MM.1S (cell line): ENCODE data around the gene PSD.

Experiments used
- DNase-seq: peaks from one replicate; pipeline ENCODE4 v3.0.0-alpha.2; 2015
- H2AFZ ChIP-seq: fragments of 300-600 bp; sonication (generic); 2 replicates; pipeline ENCODE4 v1.6.0; 2016; ENCODE audit warnings: antibody characterized with exemption, low read length
- H3F3A ChIP-seq: fragments of 300-600 bp; sonication (generic); 2 replicates; pipeline ENCODE4 v1.6.1; 2016; ENCODE audit warnings: mild to moderate bottlenecking, antibody characterized with exemption, low read length, moderate library complexity, mixed read lengths; ENCODE audit not compliant: insufficient read depth
- H3K27ac ChIP-seq: fragments of 300-600 bp; sonication (generic); 2 replicates; pipeline ENCODE4 v1.5.1; 2016; ENCODE audit warnings: mild to moderate bottlenecking, low read length
- H3K27me3 ChIP-seq: fragments of 300-600 bp; sonication (generic); replicated peaks from 2 replicates; pipeline ENCODE4 v1.6.0; 2016; ENCODE audit warnings: low read length; ENCODE audit not compliant: insufficient read depth
- H3K36me3 ChIP-seq: fragments of 300-600 bp; sonication (generic); replicated peaks from 2 replicates; pipeline ENCODE4 v1.6.1; 2016; ENCODE audit warnings: mild to moderate bottlenecking, low read length, mixed read lengths; ENCODE audit not compliant: insufficient read depth
- H3K4me1 ChIP-seq: fragments of 300-600 bp; sonication (generic); 2 replicates; pipeline ENCODE4 v1.6.1; 2016; ENCODE audit warnings: low read length, mixed read lengths
- H3K4me2 ChIP-seq: fragments of 300-600 bp; sonication (generic); 2 replicates; pipeline ENCODE4 v1.6.0; 2016; ENCODE audit warnings: low read depth, low read length
- H3K4me3 ChIP-seq: fragments of 300-600 bp; sonication (generic); 2 replicates; pipeline ENCODE4 v1.5.1; 2016; ENCODE audit warnings: low read length, mixed read lengths
- H3K79me2 ChIP-seq: fragments of 300-600 bp; sonication (generic); 2 replicates; pipeline ENCODE4 v1.6.1; 2016; ENCODE audit warnings: mixed run types, low read length, mixed read lengths
- H3K9ac ChIP-seq: fragments of 300-600 bp; sonication (generic); 2 replicates; pipeline ENCODE4 v1.6.1; 2016; ENCODE audit warnings: low read length, mixed read lengths
- H3K9me2 ChIP-seq: fragments of 300-600 bp; sonication (generic); replicated peaks from 2 replicates; pipeline ENCODE4 v1.6.1; 2016; ENCODE audit warnings: mild to moderate bottlenecking, low read length, mixed read lengths; ENCODE audit not compliant: insufficient read depth
- H3K9me3 ChIP-seq: fragments of 300-600 bp; sonication (generic); replicated peaks from 2 replicates; pipeline ENCODE4 v1.6.1; 2016; ENCODE audit warnings: mild to moderate bottlenecking, low read length, mixed read lengths; ENCODE audit not compliant: insufficient read depth
- H4K20me1 ChIP-seq: fragments of 300-600 bp; sonication (generic); 2 replicates; pipeline ENCODE4 v1.6.1; 2016; ENCODE audit warnings: mild to moderate bottlenecking, low read length, moderate library complexity, mixed read lengths; ENCODE audit not compliant: insufficient read depth
- CTCF ChIP-seq: fragments of 300-600 bp; sonication (generic); IDR thresholded peaks from 2 replicates; pipeline ENCODE4 v1.5.1; 2016; ENCODE audit warnings: antibody characterized with exemption, low read length, mixed read lengths
- EZH2 ChIP-seq: fragments of 300-600 bp; sonication (generic); optimal IDR thresholded peaks from 2 replicates; pipeline ENCODE3; 2017; ENCODE audit warnings: low read depth, mild to moderate bottlenecking, antibody characterized with exemption, low read length, mixed read lengths
- EZH2phosphoT487 ChIP-seq: fragments of 300-600 bp; sonication (generic); IDR thresholded peaks from 2 replicates; pipeline ENCODE4 v1.6.1; 2018; ENCODE audit warnings: antibody characterized with exemption, low read length

PSD gene

GRCh38 chr10:102421507-102421756 lies 2.8 kb upstream of the PSD start:
- peaks cover 4% of the 10 kb centered on the region; the same call in 1 of the 2 replicates for H3K79me2 ChIP-seq
- H3K4me3 ChIP-seq = peak overlapping the region; percentile 86
- no peak for TF ChIP-seq EZH2phosphoT487
- no peak for TF ChIP-seq EZH2
- no peak for TF ChIP-seq CTCF
- H3K36me3 ChIP-seq = no peaks in the 10 kb centered on the region
- no peaks in the 10 kb centered on the region for H3K9me3 ChIP-seq
- peaks cover 15% of the 10 kb centered on the region for H3K4me1 ChIP-seq
- peak overlapping the region; percentile 74; the same call in 1 of the 2 replicates for H3K27ac ChIP-seq
- no peaks in the 10 kb centered on the region for H4K20me1 ChIP-seq
- no peak for DNase-seq
- H3K4me2 ChIP-seq = peak overlapping the region; percentile 100
- H3K27me3 ChIP-seq = peaks cover 14% of the 10 kb centered on the region
- H2AFZ ChIP-seq = peak overlapping the region; percentile 84
- H3F3A ChIP-seq = peaks cover 22% of the 10 kb centered on the region
- no peaks in the 10 kb centered on the region for H3K9me2 ChIP-seq
- H3K9ac ChIP-seq = peak overlapping the region; percentile 80

GRCh38 chr10:102420714-102421506 lies 2.3 kb upstream of the PSD start, which contains the start of gene FBXL15:
FBXL15 (plus strand) TSS chr10:102420836; CDS start chr10:102421130, 294 bp downstream.
- Histone ChIP-seq H3F3A (peaks cover 22% of the 10 kb centered on the region), H3K9ac (peak within 1 kb of the TSS; percentile 80), H2AFZ (peak within 1 kb of the TSS; percentile 84), H3K4me3 (peak within 1 kb of the TSS; percentile 86), H3K4me1 (peaks cover 15% of the 10 kb centered on the region), H3K27ac (peak within 1 kb of the TSS; percentile 74; the same call in 1 of the 2 replicates), H4K20me1 (no peaks in the 10 kb centered on the region), H3K79me2 (peaks cover 4% of the 10 kb centered on the region; the same call in 1 of the 2 replicates), H3K9me2 (no peaks in the 10 kb centered on the region), H3K27me3 (peaks cover 19% of the 10 kb centered on the region), H3K36me3 (no peaks in the 10 kb centered on the region), H3K9me3 (no peaks in the 10 kb centered on the region), H3K4me2 (peak within 1 kb of the TSS; percentile 100)
- no peak for TF ChIP-seq EZH2
- no peak for TF ChIP-seq CTCF
- TF ChIP-seq EZH2phosphoT487 = no peak
- peak; percentile 98 for DNase-seq

- H3K36me3 ChIP-seq = no peaks in the 10 kb centered on the region
- peak overlapping the region; percentile 84 for H2AFZ ChIP-seq
- peaks cover 22% of the 10 kb centered on the region for H3F3A ChIP-seq
- no peak for TF ChIP-seq EZH2
- no peak for TF ChIP-seq CTCF
- TF ChIP-seq EZH2phosphoT487 = no peak
- peaks cover 26% of the 10 kb centered on the region for H3K27me3 ChIP-seq
- H3K79me2 ChIP-seq = peaks cover 4% of the 10 kb centered on the region; the same call in 1 of the 2 replicates
- peak overlapping the region; percentile 100 for H3K4me2 ChIP-seq
- no peak for DNase-seq
- H3K9me2 ChIP-seq = no peaks in the 10 kb centered on the region
- peak overlapping the region; percentile 74; the same call in 1 of the 2 replicates for H3K27ac ChIP-seq
- H3K9ac ChIP-seq = peak overlapping the region; percentile 80; the same call in 1 of the 2 replicates
- peak overlapping the region; percentile 86 for H3K4me3 ChIP-seq
- peaks cover 15% of the 10 kb centered on the region for H3K4me1 ChIP-seq
- H3K9me3 ChIP-seq = no peaks in the 10 kb centered on the region
- H4K20me1 ChIP-seq = no peaks in the 10 kb centered on the region
Measured at GRCh38 chr10:102420181-102420713, 1.7 kb upstream of the PSD start.
